IMR-90 (cell line): ENCODE measurements around the gene CDKAL1. TPM values are rescaled to one million over a fixed set of nuclear protein-coding genes. Genes with fewer than 3 reads are reported as not detected.

Experiments used
- ATAC-seq: fragments of 200-7000 bp; cut with Tn5 transposase; 2 replicates; pipeline ENCODE4 v1.9.1; 2020; ENCODE audit warnings: low read depth, mild to moderate bottlenecking, moderate library complexity
- BruUV-seq: library from RNA; stranded (reverse); fragments of 400-500 nt; replicated peaks from 2 replicates; lab custom pipeline; 2021; lab: Mats Ljungman, UMichigan
- CTCF ChIA-PET: fragments of 300-600 bp; formaldehyde crosslinking; extraction: SDS; loops from one replicate; lab custom pipeline; 2021; ENCODE audit warnings: antibody characterized with exemption; lab: Yijun Ruan, JAX
- POLR2A ChIA-PET: fragments of 300-600 bp; sonication (Branson Sonifier 250); formaldehyde crosslinking; loops from one replicate; lab custom pipeline; 2022; ENCODE audit warnings: antibody characterized with exemption; ENCODE audit not compliant: unreplicated experiment; lab: Charles Lee
- DNase-seq: peaks from one replicate; pipeline ENCODE4 v3.0.0; 2013
- H2AFZ ChIP-seq: replicated peaks from 2 replicates; pipeline ENCODE3; 2013; ENCODE audit warnings: low read length, mild to moderate bottlenecking; ENCODE audit not compliant: poor library complexity
- H2AK5ac ChIP-seq: 2 replicates; pipeline ENCODE4 v1.6.1; 2013; ENCODE audit warnings: low read depth, low read length, inconsistent platforms
- H2AK9ac ChIP-seq: replicated peaks from 2 replicates; pipeline ENCODE3; 2013; ENCODE audit warnings: mild to moderate bottlenecking, low read depth, low read length, moderate library complexity; ENCODE audit not compliant: poor library complexity
- H2BK120ac ChIP-seq: 2 replicates; pipeline ENCODE4 v1.6.1; 2013; ENCODE audit warnings: low read depth, low read length, inconsistent platforms
- H2BK15ac ChIP-seq: 3 replicates; pipeline ENCODE4 v1.6.1; 2013; ENCODE audit warnings: low read depth, low read length, inconsistent platforms
- H2BK20ac ChIP-seq: 2 replicates; pipeline ENCODE4 v1.6.1; 2013; ENCODE audit warnings: low read depth, mild to moderate bottlenecking, inconsistent platforms, low read length, moderate library complexity
- H2BK5ac ChIP-seq: 2 replicates; pipeline ENCODE4 v1.6.1; 2013; ENCODE audit warnings: mild to moderate bottlenecking, low read depth, low read length, inconsistent platforms; ENCODE audit not compliant: poor library complexity, severe bottlenecking
- H3K14ac ChIP-seq: replicated peaks from 2 replicates; pipeline ENCODE4 v1.6.1; 2013; ENCODE audit warnings: low read depth, low read length, inconsistent platforms
- H3K18ac ChIP-seq: 2 replicates; pipeline ENCODE4 v1.6.1; 2013; ENCODE audit warnings: low read depth, low read length, control low read depth
- H3K23ac ChIP-seq: 2 replicates; pipeline ENCODE4 v1.6.1; 2013; ENCODE audit warnings: low read depth, low read length, inconsistent platforms
- H3K27ac ChIP-seq: 2 replicates; pipeline ENCODE4 v1.5.1; 2013; ENCODE audit warnings: mild to moderate bottlenecking, control low read depth, low read length; ENCODE audit not compliant: insufficient read depth
- H3K27me3 ChIP-seq: 2 replicates; pipeline ENCODE4 v1.6.1; 2013; ENCODE audit warnings: low read length; ENCODE audit not compliant: control insufficient read depth, insufficient read depth
- H3K36me3 ChIP-seq: 2 replicates; pipeline ENCODE4 v1.6.1; 2013; ENCODE audit warnings: low read length, mixed read lengths; ENCODE audit not compliant: control insufficient read depth, insufficient read depth
- H3K4ac ChIP-seq: 2 replicates; pipeline ENCODE4 v1.6.1; 2013; ENCODE audit warnings: low read depth, low read length, inconsistent platforms
- H3K4me1 ChIP-seq: 2 replicates; pipeline ENCODE4 v1.6.1; 2013; ENCODE audit warnings: low read length, mixed read lengths; ENCODE audit not compliant: control insufficient read depth, insufficient read depth
- H3K4me2 ChIP-seq: 2 replicates; pipeline ENCODE4 v1.6.1; 2013; ENCODE audit warnings: low read depth, mild to moderate bottlenecking, control low read depth, low read length, moderate library complexity
- H3K4me3 ChIP-seq: 2 replicates; pipeline ENCODE4 v1.5.1; 2013; ENCODE audit warnings: low read depth, mild to moderate bottlenecking, control low read depth, low read length, moderate library complexity; ENCODE audit not compliant: insufficient read depth
- H3K56ac ChIP-seq: 2 replicates; pipeline ENCODE4 v1.6.1; 2013; ENCODE audit warnings: low read length, inconsistent platforms; ENCODE audit not compliant: insufficient read depth; ENCODE audit errors: extremely low read depth
- H3K79me1 ChIP-seq, 2 experiments: 2 replicates each; pipeline ENCODE4 v1.6.1; 2013; ENCODE audit warnings: low read length in 2 of 2, inconsistent platforms in 1 of 2, low read depth in 1 of 2
- H3K9ac ChIP-seq: 2 replicates; pipeline ENCODE4 v1.6.1; 2013; ENCODE audit warnings: low read depth, low read length, control low read depth
- H3K9me1 ChIP-seq: 2 replicates; pipeline ENCODE4 v1.6.1; 2013; ENCODE audit warnings: low read length, inconsistent platforms; ENCODE audit not compliant: insufficient read depth
- H3K9me3 ChIP-seq: 2 replicates; pipeline ENCODE4 v1.6.1; 2013; ENCODE audit warnings: low read length; ENCODE audit not compliant: control insufficient read depth, insufficient read depth
- H4K20me1 ChIP-seq: 2 replicates; pipeline ENCODE4 v1.6.1; 2013; ENCODE audit warnings: low read length, inconsistent platforms; ENCODE audit not compliant: insufficient read depth
- H4K5ac ChIP-seq: 2 replicates; pipeline ENCODE4 v1.6.1; 2013; ENCODE audit warnings: mild to moderate bottlenecking, low read depth, low read length, control low read depth
- H4K8ac ChIP-seq, 2 experiments: 2 replicates each; pipeline ENCODE4 v1.6.1; 2013; ENCODE audit warnings: low read depth in 2 of 2, low read length in 2 of 2, control low read depth in 1 of 2, inconsistent platforms in 1 of 2
- H4K91ac ChIP-seq: 2 replicates; pipeline ENCODE4 v1.6.1; 2013; ENCODE audit warnings: low read depth, low read length, inconsistent platforms; ENCODE audit not compliant: insufficient read depth
- BHLHE40 ChIP-seq: fragments of 150-350 bp; IDR thresholded peaks from 2 replicates; pipeline ENCODE4 v1.6.1; 2016; ENCODE audit warnings: mild to moderate bottlenecking, low read depth, low read length
- CEBPB ChIP-seq: IDR thresholded peaks from 2 replicates; pipeline ENCODE4 v1.6.1; 2012; ENCODE audit warnings: low read depth, low read length, improper control_type of control experiment
- CHD1 ChIP-seq: IDR thresholded peaks from 2 replicates; pipeline ENCODE4 v1.6.1; 2012; ENCODE audit warnings: low read depth, low read length, improper control_type of control experiment
- CTCF ChIP-seq: conservative IDR thresholded peaks from 2 replicates; pipeline ENCODE4 v1.5.1; 2012; ENCODE audit warnings: mild to moderate bottlenecking, low read depth, low read length, improper control_type of control experiment
- ELK1 ChIP-seq: fragments of 150-350 bp; IDR thresholded peaks from 2 replicates; pipeline ENCODE4 v1.6.1; 2016; ENCODE audit warnings: low read depth, mild to moderate bottlenecking, low read length, moderate library complexity, borderline replicate concordance
- FOS ChIP-seq: fragments of 150-350 bp; IDR thresholded peaks from 2 replicates; pipeline ENCODE4 v1.6.1; 2016; ENCODE audit warnings: low read depth, low read length
- MAFK ChIP-seq: IDR thresholded peaks from 2 replicates; pipeline ENCODE4 v1.6.1; 2012; ENCODE audit warnings: low read depth, low read length, improper control_type of control experiment
- MAZ ChIP-seq: IDR thresholded peaks from 2 replicates; pipeline ENCODE4 v1.6.1; 2012; ENCODE audit warnings: low read depth, mild to moderate bottlenecking, low read length, improper control_type of control experiment, moderate library complexity, borderline replicate concordance
- MXI1 ChIP-seq: IDR thresholded peaks from 2 replicates; pipeline ENCODE4 v1.6.1; 2012; ENCODE audit warnings: low read depth, mild to moderate bottlenecking, low read length, moderate library complexity, borderline replicate concordance
- NFE2L2 ChIP-seq: fragments of 150-350 bp; IDR thresholded peaks from 2 replicates; pipeline ENCODE4 v1.6.1; 2016; ENCODE audit warnings: low read depth, mild to moderate bottlenecking, low read length
- POLR2A ChIP-seq: IDR thresholded peaks from 2 replicates; pipeline ENCODE4 v1.6.1; 2012; ENCODE audit warnings: mild to moderate bottlenecking, low read depth, low read length
- RAD21 ChIP-seq: IDR thresholded peaks from 2 replicates; pipeline ENCODE4 v1.6.1; 2012; ENCODE audit warnings: low read length, improper control_type of control experiment
- RCOR1 ChIP-seq: IDR thresholded peaks from 2 replicates; pipeline ENCODE4 v1.6.1; 2012; ENCODE audit warnings: mild to moderate bottlenecking, low read length, improper control_type of control experiment; ENCODE audit not compliant: insufficient replicate concordance
- RFX5 ChIP-seq: IDR thresholded peaks from 2 replicates; pipeline ENCODE4 v1.8.0; 2012; ENCODE audit warnings: low read depth, mild to moderate bottlenecking, low read length, moderate library complexity
- SMC3 ChIP-seq: fragments of 150-350 bp; IDR thresholded peaks from 2 replicates; pipeline ENCODE4 v1.6.1; 2016; ENCODE audit warnings: low read depth, mild to moderate bottlenecking, antibody characterized with exemption, low read length, moderate library complexity
- USF2 ChIP-seq: fragments of 150-350 bp; IDR thresholded peaks from 2 replicates; pipeline ENCODE4 v1.6.1; 2017; ENCODE audit warnings: mild to moderate bottlenecking, antibody characterized with exemption, low read length, low read depth
- WGBS, 2 experiments: methylation state at CpG; one replicate each; pipeline versions ENCODE4 v1.1.5 to v1.1.7; 2013; ENCODE audit warnings: missing lambda C conversion rate in 2 of 2; ENCODE audit not compliant: insufficient read length in 1 of 2; ENCODE audit errors: extremely low coverage in 2 of 2; 5-methylcytosine and 5-hydroxymethylcytosine counted together
- dilution Hi-C: fragments of 300-500 bp; cut with HindIII; formaldehyde crosslinking; loops from one replicate; pipeline ENCODE4 v1.14.3; 2018; ENCODE audit warnings: low sequenced_read_pairs; ENCODE audit not compliant: unreplicated experiment
- in situ Hi-C: fragments of 300-500 bp; cut with MboI; formaldehyde crosslinking; loops from 3 replicates; pipeline ENCODE4 v1.14.3; 2019; ENCODE audit warnings: low sequenced_read_pairs, inconsistent platforms, mixed read lengths
- intact Hi-C: fragments of 100-400 bp; cut with micrococcal nuclease; formaldehyde crosslinking; loops from 2 replicates; pipeline ENCODE4 v1.10.0; 2022
- polyA plus RNA-seq, 3 experiments: library from polyadenylated mRNA; depleted of rRNA; stranded (reverse); fragments of >200 nt; gene quantifications; 2 replicates each; pipeline ENCODE4 v1.2.3, GENCODE V29; 2012; ENCODE audit warnings: low replicate concordance in 1 of 3
- total RNA-seq: library from RNA; depleted of rRNA; stranded (reverse); fragments of >200 nt; gene quantifications from 2 replicates; pipeline ENCODE4 v1.2.3, GENCODE V29; 2012

Gene CDKAL1
- total and polyA plus RNA-seq, 2 of the 4 experiments (the other 2 are of a cell fraction): 3.7 to 13.1 TPM

- intact Hi-C loops: no loop called here
- ChIA-PET CTCF (no interaction called here), POLR2A (no interaction called here)
These were observed 5.1 kb downstream of the CDKAL1 start for GRCh38 chr6:20539387-20539786.

More at GRCh38 chr6:20539387-20539786, 5.1 kb downstream of the CDKAL1 start:
- Histone ChIP-seq H2BK5ac (no peak overlapping the region), H2AK5ac (no peak overlapping the region), H2AK9ac (no peak overlapping the region), H4K8ac (no peak overlapping the region), H4K5ac (no peak overlapping the region), H3K9ac (no peak overlapping the region), H3K9me3 (no peaks in the 10 kb centered on the region), H3K23ac (no peak overlapping the region), H3K14ac (no peak overlapping the region), H3K9me1 (no peaks in the 10 kb centered on the region), H3K4me3 (no peak overlapping the region), H3K18ac (no peak overlapping the region), H3K56ac (no peak overlapping the region), H3K4ac (no peak overlapping the region), H3K27ac (no peak overlapping the region), H2BK15ac (no peak overlapping the region), H3K79me1 (peaks cover 20 to 30% of the 10 kb centered on the region in 2 experiments), H3K4me1 (0 out of 2 replicates have a peak, but pooled peaks cover 1% of the 10 kb centered on the region), H4K91ac (no peak overlapping the region), H3K27me3 (no peaks in the 10 kb centered on the region), H4K20me1 (no peaks in the 10 kb centered on the region), H2BK20ac (no peak overlapping the region), H2AFZ (no peak overlapping the region), H2BK120ac (no peak overlapping the region), H3K4me2 (no peak overlapping the region), H3K36me3 (peaks cover 3% of the 10 kb centered on the region; the same call in 1 of the 2 replicates)
- ATAC-seq: no peak
- no peak for DNase-seq
- in situ Hi-C loops: no loop called here
- 100% methylated on average over 2 of the region's 2 CpGs; no CpG with 5 or more reads in 1 of the 2 experiments for WGBS, 2 experiments
- TF ChIP-seq NFE2L2 (no peak), POLR2A (no peak), BHLHE40 (no peak), MAFK (no peak), RAD21 (no peak), ELK1 (no peak), MAZ (no peak), RFX5 (no peak), USF2 (no peak), CTCF (no peak), CEBPB (no peak), MXI1 (no peak), RCOR1 (no peak), FOS (no peak), SMC3 (no peak), CHD1 (no peak)
- dilution Hi-C loops: no loop called here
- no TSS peak for BruUV-seq
